NCI-H510A (cell line): ENCODE data around the gene GALNT17.
"Not testable (repeated sequence)": the region's sequence is repeated elsewhere in the genome, so short reads cannot be mapped to it uniquely, and the experiment has no call there.

Experiments
- DNase-seq: peaks from one replicate; lab custom pipeline; 2025; lab: John Stamatoyannopoulos, UW

Gene GALNT17

DNA sequence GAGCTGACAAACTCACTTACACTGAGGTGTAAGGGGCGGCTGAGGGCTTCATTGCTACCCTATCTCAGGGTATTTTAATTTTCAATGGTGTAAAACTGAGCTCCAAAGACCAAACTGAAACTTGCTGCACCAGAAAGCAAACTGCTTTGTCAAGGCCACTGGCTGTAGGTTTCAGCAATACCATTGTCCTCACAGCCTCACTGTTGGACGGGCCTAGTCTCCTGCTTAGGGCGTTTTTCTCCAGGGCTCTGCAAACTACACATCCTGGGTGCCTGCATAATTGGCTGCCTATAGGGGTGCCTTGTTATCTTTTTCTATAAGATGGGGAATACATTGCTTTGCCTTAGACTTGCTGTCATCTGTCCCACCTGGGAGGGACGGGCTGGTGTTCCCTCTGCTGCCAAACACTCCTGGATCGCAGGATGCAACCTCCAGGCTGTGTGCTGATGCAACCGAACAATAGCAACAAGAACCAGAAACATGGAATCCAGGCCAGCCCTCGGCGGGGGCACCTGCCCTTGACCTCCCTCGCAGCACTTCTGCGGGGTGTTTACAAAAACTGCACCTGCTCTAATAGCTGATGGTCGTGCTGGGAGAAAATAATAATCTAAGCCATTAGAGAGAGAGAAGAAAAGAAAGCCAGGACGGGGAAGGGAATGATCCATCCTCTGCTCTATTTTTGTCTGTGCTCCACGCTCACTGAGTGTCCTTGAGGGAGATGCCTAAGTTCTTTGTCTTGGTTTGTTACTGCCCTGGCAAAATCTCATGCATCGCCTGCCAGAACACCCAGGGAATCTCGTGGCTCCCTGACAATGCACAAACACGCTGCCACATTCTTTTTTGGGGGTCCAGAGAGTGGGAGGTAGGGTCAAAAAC lies 104.5 kb downstream of the GALNT17 start:
- no peak for DNase-seq

DNA sequence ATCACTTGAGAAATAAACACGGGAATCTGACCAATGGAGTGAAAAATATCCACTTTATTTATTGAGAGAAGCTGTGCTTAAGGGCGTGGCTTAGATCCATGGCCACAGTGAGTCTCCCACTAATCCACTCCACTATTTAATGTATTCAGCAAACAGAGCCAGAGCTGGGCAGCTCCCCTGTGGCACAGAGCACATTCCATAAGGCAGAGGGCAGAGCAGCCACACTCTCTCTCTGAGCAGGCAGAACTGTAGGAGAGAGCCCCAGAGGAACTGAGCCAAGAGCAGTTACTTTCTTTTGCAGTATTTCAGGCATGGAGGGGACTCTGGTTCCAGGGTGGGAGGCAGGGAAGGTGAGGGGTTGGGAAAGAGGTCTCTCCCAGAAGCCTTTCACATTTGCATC lies 106.0 kb downstream of the GALNT17 start:
- no peak for DNase-seq

DNA sequence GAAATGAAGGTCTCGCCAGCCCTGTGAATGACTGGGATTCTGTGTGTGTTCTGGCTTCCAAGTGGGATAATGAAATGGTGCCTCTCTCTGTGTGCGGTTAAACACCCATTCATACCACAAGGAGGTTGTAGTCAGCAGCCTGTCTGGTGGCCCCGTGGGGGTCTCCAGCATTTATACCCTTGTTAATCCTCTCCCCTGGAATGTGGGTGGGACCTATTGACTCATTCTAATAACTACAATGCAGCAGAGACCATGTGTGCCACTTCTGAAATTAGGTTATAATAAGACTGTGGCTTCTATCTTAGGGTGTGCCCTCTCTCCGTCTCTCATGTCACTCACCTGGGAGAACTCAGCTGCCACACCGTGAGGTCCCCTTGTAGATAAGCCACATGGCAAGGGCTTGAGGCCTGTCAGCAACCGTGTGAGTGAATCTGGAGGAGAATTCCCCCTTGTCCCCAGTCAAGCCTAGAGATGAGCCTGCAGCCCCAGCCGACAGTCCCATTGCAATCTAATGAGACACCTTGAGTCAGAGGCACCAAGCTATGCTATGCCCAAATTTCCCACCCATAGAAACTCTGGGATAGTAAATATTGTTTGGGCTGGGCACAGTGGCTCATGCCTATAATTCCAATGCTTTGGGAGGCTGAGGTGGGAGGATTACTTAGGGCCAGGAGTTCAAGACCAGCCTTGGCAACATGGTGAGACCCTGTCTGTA lies 106.8 kb downstream of the GALNT17 start:
- DNase-seq, result no peak

DNA sequence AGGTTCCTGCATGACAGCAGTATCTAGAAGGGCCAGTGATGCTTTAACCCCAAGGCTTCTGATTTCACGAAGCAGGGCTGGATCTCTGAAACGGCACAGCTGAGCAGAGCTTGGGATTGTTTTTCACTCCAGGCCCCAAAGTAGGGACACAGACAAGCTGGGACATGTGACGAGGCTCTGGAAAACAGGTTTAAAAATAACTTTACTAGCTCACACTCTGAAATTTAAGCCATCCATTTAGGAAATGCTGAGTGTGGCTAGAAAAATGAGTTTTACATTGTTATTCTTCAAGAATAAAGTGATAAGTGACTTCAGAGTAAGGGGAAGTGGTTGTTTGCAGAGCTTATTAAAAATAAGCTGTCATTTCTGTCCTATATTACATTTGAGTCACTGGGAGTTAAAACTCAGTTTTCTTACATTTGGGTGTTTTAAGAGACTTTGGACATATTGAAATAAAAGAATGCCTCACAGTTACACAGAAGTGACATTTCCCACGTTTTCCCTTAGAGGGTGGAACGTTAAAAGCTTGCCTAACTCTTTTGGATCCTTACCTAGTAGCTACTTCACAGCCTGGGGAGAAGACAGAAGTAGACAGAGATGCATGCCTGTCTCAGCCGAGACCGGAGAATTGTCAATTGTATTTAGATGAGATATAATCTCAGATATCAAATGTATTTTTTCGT lies 107.8 kb downstream of the GALNT17 start:
- DNase-seq, result no peak

DNA sequence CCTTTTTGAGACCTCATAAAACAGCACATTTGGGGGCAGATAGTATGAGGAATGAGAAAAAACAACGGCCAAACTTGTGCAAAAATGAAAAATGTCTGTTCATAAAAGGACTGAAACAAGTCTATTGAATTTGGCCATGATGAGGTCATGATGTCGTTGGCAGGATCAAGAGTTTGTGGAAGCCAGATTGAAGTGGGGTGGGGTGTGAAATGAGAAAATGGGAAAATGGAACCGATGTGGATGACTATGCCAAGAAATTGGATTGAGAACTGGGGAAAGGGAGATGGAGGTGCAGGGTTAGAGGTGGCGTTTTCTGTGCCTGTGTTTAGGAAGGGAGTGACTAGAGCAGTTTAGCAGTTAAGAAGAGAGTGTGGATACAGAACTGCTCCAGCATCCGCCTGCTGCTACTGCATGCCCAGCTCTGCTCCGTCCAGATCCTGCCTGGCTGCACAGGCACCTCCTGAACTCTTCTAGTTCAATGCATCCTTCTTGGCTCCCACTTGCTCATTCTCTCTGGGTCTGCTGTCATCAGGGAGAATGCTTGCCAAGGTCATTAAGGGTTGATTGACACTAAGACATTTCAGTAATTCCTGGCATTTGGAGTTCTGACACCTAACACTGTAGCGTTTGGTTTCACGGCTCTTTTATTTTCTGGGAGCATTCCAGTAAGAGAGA lies 111.9 kb downstream of the GALNT17 start:
- no peak for DNase-seq

DNA sequence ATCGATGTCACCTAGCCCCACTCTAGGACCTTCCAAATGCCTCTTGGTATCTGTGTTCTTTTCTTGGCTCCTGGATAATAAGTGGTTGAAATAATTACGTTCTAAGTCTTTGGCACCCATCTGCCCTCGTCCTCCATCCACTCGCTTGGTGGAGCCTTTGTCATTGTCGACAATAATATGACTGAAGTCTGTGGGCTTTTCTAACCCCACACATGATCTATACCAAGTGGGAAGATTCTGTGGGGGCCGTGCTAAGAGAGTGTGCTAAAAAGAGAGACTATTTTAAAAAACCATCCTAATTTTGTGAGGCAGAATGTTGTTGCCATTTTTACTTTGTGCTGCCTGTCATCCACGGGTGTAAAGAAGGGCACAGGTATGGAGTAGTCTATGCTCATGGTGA lies 113.1 kb downstream of the GALNT17 start:
- DNase-seq, result no peak

DNA sequence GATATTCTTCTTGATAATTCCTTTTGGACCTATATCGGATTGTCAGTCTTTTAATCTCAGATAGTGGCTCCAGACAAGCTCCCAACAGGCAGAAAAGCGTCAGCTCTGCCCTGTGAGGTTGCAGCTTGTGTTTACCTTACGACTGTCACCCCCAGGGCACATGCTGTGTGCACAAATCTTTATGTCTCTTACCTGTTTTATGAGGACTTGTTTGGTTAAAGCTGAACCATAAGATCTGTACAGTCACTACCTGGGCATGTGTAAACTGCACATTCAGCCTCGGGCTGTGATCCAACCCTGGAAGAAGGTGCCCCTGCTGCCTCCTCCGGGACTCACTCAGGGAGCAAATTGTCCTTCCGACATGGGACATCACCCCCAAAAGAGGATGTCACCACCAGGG lies 119.8 kb downstream of the GALNT17 start:
- DNase-seq, result no peak

DNA sequence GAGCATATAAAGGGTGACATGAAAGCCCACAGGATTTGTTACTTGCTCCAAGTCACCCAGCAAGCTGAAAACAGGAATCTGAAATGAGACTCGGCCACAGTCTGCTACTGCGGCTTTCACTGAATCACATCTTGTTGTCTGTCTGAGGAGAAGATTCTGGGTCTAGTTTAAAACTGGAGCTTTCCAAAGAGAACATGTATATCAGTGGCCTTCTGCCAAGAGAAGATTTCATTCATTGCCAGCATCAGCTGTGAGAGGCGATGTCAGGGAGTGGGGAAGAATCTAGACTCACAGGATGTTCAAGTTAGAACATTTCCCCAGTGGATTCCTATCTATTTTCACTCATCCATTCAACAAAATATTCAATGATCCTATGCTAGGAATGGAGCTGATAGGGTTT lies 122.8 kb downstream of the GALNT17 start:
- no peak for DNase-seq

DNA sequence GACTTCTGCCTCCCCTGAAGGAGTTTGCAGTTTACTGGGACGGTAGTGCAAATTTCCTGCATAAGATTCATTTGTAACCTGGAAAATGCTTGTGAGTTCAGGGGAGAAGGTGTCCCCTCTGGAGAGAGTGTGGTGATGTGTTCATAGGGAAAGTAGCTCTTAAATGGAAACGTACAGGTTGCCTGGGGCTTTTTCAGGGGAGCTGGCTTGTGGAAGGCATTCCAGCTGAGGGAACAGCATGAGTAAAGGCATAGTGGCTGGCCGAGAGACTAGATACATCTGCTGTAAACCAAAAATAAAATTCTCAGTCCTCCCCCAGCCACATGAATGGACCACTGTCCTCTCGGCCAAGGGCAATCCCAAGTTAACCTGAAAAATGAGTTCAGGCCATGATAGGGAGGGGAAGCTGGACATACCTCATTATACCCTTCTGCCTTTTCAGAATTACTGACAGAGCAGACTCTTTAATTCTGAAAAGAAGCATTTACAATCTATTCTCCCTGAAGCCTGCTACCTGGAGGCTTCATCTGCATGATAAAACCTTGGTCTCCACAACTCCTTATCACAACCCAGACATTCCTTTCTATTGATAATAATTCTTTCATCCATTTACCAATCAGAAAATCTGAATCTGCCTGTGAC lies 123.7 kb downstream of the GALNT17 start:
- no peak for DNase-seq

DNA sequence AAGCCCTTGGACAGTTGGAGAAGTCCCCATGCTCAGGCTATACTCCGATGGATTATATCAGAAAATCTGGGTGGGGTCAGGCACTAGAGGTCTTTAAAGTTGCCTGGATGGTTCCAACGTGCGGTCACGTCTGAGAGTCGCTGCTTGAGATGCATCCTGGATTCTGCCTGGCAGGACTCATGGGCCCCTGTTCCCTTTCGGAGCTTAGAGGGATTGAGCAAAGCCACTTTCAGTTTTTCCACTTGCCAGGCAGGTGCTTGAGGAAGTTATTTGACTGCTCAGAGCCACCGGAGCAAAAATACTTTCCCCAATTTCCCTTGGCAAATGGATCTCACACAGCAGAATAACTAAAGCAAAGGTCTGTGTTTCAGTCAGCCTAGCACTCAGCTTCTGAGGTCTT lies 129.1 kb downstream of the GALNT17 start:
- DNase-seq, result no peak

DNA sequence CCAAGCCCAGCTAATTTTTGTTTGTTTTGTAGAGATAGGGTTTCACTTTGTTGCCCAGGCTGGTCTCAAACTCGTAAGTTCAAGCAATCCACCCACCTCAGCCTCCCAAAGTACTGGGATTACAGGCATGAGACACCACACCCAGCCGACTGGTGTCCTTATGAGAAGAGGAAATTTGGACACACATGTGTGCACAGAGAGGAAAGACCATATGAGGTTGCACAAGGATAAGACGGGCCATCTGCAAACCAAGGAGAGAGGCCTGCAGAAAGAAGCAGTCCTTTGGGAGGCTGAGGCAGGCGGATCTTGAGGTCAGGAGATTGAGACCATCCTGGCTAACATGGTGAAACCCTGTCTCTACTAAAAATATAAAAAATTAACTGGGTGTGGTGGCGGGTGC lies 130.9 kb downstream of the GALNT17 start:
- DNase-seq, result not testable (repeated sequence)

DNA sequence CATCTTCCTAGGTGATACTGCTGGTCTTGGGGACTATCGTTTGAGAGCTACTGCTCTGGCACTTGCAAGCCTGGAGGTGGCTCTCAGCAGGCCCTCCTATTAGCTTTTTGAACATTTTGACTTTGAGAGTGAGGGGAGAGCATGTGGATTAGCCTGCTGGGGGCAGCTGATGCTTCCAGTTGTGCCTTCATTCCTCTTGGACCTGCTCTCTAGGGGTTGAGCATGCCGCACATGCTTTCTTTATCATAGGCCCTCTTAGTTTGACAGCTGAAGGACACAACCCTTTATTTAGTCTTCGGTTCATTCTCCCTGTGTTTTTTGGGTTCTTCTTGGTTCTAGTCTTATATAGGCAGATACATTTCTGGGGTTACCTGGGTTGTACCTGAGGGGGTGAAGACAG lies 132.1 kb downstream of the GALNT17 start:
- DNase-seq, result no peak

DNA sequence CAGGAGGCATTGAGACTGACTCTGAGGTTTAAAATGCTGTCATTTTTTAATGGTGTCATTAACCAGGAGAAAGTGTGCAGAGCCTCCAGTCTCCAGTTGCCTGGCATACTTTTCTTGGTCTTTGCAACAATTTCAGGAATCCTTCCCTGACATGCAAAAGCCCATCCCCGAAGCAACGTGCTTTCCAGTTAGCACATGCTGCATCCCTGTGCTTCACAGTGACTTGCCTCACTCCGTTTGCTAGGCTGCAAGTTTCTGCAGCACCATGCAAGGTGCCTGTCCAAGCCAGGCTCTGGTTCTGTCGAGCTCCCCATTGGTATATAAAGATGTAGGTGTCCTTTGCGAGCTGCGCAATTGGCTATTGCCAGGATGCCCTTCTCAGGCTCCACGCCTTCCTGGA lies 135.0 kb downstream of the GALNT17 start:
- no peak for DNase-seq

DNA sequence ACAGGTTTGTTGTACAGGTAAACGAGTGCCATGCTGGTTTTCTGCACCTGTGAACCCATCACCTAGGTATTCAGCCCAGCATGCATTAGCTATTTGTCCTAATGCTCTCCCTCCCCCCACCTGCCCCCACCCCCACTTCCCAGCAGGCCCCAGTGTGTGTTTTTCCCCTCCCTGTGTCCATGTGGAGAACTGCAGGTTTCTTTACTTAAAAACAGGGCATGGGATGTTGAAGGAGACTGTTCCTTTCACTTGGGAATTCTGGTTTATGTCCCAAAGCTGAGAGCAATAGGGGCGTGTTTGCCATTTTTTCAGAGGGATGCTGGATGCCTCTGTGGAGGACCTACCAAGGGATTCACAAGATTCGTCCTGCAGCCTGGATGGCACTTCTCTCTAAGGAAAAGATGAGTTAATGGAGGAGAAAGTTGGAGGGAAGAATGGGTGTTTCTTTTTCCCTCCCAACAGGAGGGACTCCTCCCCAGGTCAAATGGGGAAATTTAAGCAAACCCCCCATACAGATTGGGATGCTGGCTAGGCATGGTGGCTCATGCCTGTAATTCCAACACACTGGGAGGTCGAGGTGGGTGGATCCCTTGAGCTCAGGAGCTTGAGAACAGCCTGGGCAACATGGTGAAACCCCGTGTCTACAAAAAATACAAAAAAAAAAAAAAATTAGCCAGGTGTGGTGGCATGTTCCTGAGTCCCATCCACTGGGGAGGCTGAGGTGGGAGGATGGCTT lies 136.0 kb downstream of the GALNT17 start:
- no peak for DNase-seq

DNA sequence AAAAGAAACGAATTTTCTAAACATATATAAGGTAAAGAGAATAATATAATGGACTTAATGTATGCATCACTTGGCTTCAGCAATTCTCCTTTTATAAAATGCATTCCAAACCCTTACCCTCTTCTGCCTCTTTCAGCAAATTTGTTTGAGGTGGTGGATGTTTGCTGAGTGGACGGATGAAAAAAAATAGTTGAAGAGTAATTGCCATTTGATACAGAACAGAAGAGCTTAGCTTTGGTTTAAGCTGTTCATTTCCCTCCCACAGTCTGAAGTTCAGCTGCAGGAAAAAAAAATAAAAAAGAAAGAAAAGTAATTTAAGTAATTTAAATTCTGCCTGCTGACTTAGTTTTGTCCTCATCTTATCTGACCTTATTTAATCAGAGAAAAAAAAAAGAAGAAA lies 138.6 kb downstream of the GALNT17 start:
- no peak for DNase-seq

DNA sequence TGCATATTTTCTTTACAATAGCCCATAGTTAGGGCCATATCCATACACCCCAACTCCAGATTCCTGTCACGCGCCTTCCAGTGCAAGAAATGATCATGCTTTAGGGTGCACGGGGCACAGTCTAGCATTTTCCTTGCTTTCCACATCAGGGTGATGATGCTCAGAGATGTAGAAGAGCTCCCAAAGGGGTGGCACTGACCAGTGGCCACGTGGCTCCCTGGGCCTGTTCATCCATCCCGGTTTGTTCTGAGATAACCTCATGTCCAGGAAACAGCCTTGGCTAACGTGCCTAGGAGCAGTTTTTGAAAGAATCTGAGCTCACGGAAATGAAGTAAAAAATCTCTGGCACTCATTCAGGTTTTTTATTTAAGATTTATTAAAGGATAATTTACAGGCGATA lies 139.3 kb downstream of the GALNT17 start:
- no peak for DNase-seq

DNA sequence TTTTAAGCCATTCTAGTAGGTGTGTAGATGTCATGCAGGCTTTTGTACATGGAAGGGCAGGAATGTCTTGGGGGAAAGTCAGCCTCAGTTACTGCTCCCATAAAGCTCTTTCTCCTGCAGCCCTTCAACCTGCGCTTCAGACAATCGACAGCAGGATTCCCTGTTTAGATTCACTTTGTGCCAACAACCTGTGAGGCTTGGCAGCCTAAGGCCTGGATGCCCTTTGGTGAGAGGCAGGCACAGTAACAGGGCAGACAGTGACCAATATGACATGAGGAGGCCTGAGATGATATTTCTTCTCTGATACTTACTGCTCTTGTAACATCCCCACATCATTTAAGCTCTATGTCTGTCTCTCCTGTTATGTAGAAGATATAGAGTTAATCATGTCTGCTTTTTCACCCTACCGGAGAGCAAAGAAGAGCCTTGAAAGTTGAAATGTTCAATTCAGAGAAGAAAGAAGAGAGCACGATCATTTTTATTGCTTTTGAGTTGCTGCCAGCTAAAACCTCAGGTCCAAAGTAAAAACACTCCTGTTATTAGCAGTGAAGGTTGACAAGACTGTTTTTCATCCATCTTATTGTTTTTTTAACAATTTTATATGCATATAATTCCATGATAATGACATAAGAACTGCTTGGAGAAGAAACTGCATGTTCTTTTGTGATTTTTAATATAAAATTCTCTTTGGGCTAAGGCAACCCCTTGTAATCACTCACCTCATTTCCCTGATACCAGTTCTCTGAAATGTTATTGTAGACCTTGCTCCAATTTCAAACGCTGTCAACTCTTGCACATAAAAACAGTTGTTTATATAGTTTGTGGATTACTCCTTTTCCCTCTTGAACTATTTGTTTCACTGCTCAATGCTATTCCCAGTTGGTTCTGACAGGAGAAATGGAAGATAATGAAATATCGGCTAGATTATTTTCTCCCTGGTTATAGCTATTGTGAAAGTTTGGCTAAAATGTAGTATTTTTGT lies 140.9 kb downstream of the GALNT17 start:
- no peak for DNase-seq

DNA sequence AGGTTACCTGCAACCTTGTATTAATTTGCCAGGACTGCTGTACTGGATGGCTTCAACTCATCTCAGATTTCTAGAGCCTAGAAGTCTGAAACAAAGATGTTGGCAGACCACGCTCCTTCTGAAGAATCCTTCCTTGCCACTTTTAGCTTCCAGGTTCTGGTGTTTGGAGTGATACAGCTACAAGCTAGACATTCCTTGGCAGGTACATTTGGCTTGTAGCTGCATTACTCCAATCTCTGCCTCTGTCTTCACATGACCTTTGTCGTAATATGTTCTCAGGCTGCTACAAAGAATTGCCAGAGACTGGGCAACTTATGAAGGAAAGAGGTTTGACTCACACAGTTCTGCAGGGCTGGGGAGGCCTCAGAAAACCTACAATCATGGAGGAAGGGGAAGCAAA lies 146.3 kb downstream of the GALNT17 start:
- DNase-seq, result no peak

DNA sequence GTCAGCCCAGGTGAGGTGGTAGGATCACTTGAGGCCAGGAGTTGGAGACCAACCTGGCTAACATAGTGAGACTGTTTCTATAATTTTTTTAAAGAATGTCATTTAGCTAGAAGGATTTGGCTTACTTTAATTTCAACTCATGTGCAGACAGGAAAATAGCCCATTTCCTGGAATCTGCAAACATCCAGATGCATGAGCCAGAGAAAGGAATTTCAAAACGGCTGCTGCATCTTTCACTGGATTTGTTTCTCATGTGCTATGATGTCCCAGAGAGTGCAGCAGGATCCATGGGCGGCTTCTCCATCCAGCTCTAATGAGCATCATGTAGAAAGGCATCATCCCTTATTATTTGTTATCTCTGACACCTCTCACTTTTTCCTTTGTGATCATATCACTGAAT lies 149.3 kb downstream of the GALNT17 start:
- DNase-seq, result no peak

DNA sequence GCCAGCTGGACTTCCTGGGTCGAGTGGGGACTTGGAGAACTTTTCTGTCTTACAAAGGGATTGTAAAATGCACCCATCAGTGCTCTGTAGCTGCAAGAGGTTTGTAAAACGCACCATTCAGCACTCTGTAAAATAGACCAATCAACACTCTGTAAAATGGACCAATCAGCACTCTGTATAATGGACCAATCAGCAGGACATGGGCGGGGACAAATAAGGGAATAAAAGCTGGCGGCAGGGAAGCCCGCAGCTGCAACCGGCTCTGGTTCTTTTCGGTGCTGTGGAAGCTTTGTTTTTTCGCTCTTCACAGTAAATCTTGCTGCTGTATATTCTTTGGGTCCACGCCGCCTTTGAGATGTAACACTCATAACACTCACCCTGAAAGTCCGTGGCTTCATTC lies 151.9 kb downstream of the GALNT17 start:
- DNase-seq, result no peak
